Spleen (tissue), 7 donors: ENCODE data around the gene CCN2.

Experiments
- POLR2AphosphoS5 ChIP-seq, 3 donors: sonication (generic); formaldehyde crosslinking; IDR thresholded peaks; one replicate each; pipeline ENCODE4 v1.5.1; 2017; ENCODE audit warnings: antibody characterized with exemption in 3 of 3
- TF ChIP-seq, protein P1 (sequence below), 11 experiments: fragments of 200-600 bp in 7 of 11; fragments of 450-650 bp in 4 of 11; sonication (generic) in 4 of 11; IDR thresholded peaks in 8 of 11; conservative IDR thresholded peaks in 3 of 11; 1 replicate in 7 of 11; 2 replicates in 4 of 11; pipeline versions ENCODE4 v1.4.0 to v1.8.0; 2016 to 2021; ENCODE audit warnings: antibody characterized with exemption in 11 of 11, inconsistent platforms in 4 of 11, mild to moderate bottlenecking in 1 of 11
- donor health status: DM: no; HTN: no; CAD: no; lungs with moderate emphysema.
- donor health status: DM: no; HTN: no; CAD: no.
- donor health status: DM: no; HTN: no; CAD: no.

DNA sequence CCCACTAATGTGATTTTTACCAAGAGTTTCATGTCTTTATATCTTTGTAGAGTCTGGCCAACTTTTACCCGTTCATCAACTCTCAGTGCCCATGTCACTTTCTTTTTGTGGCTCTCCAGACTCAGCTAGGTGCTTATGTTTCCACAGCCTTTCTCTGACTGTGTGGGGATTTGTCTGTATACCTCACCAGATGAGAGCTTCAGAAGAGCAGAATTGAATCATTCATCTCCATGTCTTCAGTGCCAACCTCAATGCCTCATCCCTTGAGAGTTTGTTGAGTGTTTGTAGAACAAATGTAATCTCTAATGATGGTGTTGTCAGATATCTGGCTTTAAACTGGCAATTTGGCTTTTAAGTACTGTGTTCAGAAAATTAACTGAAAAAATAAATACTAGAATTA lies 16.8 kb upstream of the CCN2 start:
- TF ChIP-seq, protein P1, sequence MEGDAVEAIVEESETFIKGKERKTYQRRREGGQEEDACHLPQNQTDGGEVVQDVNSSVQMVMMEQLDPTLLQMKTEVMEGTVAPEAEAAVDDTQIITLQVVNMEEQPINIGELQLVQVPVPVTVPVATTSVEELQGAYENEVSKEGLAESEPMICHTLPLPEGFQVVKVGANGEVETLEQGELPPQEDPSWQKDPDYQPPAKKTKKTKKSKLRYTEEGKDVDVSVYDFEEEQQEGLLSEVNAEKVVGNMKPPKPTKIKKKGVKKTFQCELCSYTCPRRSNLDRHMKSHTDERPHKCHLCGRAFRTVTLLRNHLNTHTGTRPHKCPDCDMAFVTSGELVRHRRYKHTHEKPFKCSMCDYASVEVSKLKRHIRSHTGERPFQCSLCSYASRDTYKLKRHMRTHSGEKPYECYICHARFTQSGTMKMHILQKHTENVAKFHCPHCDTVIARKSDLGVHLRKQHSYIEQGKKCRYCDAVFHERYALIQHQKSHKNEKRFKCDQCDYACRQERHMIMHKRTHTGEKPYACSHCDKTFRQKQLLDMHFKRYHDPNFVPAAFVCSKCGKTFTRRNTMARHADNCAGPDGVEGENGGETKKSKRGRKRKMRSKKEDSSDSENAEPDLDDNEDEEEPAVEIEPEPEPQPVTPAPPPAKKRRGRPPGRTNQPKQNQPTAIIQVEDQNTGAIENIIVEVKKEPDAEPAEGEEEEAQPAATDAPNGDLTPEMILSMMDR (IDR thresholded peaks at IDR 0.05 in 8 of 11, conservative IDR thresholded peaks at IDR 0.05 in 3 of 11), result no peak
- no peak for TF ChIP-seq POLR2AphosphoS5 (IDR thresholded peaks at IDR 0.05)
